GM18519 (cell line): ENCODE results near the gene GLRX.

Experiments used
- ATAC-seq: cut with Tn5 transposase; IDR thresholded peaks from one replicate; pipeline ENCODE4 v1.9.1; 2021; ENCODE audit warnings: mild to moderate bottlenecking, moderate library complexity; ENCODE audit not compliant: unreplicated experiment, low FRiP score

Gene GLRX

DNA sequence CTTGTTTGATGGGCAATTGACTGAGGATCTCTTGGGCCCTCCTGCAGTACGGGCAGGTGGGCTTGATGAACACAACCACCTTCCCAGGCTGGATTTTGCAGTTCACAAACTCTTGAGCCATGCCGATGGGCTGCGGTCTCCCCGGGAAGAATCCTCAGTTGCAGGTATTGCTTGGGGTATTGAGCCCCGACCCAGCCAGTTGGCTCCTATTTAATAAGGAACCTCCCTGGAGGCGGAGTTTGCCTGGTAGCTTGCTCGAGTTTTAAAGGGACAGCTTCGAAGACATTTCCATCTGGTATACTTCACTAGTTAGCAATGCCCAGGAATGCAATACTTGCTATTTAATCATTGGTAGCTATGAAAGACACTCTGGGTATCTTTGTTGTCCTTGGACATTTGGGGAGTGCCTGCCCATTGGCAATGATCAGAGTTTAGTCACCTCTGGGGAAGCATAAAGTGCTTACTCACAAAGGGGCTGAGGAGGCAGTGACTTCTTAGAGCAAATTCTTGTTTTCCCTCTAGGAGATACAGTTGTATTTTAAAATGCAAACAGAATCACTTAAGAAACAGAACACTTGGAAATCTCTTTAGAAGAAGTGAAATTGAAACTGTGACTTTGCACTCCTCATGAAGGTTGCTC is at the start of gene GLRX:
Gene GLRX, minus strand, starts transcription at position 185 of the 640 bp plus-strand sequence. Its CDS starts 64 bp downstream, at position 121.
- ATAC-seq, result peak; percentile 36

DNA sequence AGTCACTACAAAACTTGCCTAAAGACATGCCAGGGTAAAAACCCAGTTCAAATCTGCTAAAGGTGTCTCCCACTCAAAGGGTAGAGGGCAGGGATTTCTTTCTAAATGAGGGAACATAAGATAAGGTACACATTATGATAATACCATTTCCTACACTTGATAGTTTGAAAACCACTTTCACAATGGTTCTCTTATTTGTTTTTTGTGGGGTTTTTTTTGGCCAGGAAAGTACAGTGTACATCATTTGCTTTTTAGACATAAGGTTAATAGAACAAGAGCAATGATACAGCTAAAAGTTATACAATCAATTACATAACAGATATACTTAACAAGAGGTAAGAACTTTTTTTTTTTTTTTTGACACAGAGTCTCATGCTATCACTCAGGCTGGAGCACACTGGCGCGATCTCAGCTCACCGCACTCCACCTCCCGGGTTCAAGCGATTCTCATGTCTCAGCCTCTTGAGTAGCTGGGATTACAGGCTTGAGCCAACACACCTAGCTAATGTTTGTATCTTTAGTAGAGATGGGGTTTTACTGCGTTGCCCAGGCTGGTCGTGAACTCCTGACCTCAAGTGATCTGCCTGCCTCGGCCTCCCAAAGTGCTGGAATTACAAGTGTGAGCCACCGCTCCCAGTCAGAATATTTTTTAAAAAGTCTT is 48.8 kb upstream of the GLRX start:
- no peak for ATAC-seq

DNA sequence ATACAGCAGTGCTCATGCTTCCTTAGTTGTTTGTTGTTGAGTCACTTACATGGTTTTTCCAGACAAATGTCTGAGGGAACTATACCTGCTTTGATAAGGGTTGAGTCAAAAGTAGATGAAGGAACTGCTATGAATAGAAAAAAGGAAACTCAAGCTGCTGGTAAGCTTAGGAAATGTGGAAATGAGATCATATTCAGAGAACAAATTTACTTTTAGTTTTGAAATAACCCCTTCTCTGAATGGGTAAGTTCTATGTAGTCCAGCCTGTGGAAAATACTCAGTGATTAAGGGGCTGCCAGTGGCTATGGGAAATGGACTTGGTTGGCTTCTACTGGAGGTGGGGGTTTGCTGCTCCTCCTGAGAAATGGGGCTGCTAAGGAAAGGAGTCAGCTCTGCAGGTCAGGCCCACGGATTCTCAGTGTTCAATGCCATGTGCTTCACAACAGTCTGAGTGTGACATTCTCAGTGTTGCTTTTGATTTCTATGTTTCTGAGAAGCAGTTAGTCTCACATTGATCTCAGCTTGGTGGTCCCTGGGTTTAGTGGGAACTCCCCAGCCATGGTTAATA is 47.7 kb upstream of the GLRX start:
- peak; percentile 58 for ATAC-seq

DNA sequence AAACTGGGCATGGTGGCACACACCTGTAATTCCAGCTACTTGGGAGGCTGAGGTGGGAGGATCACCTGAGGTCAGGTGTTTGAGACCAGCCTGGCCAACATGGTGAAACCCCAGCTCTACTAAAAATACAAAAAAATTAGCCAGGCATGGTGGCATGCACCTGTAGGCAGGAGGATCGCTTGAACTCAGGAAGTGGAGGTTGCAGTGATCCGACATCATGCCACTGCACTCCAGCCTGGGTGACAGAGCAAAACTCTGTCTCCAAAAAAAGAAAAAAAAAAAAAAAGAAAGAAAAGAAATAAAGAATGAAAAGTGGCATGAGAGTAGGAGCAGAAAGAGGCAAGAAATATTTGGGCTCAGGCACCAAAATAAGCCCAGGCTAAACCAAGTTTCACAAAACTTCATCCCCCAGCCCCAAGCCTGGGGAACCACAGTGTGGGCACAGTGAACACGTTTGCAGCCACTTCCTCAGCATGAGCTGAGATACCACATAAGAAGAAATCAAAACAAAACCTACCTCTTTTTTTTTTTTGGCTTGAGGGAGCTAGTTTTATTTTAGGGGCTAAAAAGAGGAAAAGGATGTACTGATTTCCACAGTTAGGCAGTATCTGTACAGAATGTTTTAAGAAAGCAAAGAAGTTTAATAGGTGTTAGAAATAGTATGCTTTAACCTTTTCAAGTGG is 46.8 kb upstream of the GLRX start:
- ATAC-seq, result peak; percentile 42

- ATAC-seq, result no peak
Observed at GRCh38 chr5:95868136-95868535, 45.6 kb upstream of the GLRX start.

- no peak for ATAC-seq
Observed at GRCh38 chr5:95866435-95867040, 44.0 kb upstream of the GLRX start.

DNA sequence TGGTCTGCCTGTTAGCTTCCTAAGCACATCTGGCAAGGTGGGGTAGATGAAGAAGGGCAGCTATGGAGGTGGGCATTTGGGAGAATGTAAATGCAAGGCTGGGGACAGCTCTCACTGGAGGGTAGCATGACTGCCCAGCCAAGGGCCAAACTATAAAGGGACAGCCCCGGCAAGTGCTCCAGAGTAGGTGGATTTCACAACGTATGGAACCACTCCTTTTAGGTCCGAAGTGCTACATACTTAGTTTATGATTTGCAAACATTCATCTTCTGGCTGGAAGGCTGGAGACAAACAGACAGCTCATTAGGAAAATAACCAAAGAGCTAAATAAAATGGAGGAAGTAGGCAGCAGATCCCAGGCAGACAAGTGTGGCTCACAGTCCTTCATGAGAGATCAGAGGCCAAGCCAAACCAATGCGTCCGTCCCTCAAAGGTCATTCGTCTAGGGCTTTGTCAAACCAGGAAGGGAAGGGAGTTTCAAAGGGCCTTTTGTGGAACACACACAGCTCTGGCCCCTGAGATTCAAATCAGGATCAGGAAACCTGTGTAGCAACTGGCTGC is 42.5 kb upstream of the GLRX start:
- no peak for ATAC-seq

GRCh38 chr5:95864456-95864855 is 41.9 kb upstream of the GLRX start:
- ATAC-seq, result no peak

DNA sequence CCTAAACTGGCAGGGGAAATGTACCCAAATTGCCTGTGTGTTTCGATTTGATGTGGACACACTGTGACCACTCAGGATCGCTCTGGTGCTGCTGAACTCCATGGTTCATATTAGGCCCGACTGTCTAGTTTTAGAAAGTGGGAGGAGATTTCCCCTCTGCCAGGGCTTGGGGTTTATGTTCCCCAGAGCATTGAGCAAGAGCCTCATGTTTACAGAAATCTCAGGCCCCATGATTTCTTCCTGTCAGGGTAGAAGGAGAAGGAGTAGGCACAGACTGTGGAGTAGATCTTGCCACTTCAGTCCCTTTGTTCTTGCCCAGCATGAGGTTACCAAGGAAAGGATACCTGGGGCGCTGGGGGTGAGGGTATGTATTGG is 40.8 kb upstream of the GLRX start:
- no peak for ATAC-seq

DNA sequence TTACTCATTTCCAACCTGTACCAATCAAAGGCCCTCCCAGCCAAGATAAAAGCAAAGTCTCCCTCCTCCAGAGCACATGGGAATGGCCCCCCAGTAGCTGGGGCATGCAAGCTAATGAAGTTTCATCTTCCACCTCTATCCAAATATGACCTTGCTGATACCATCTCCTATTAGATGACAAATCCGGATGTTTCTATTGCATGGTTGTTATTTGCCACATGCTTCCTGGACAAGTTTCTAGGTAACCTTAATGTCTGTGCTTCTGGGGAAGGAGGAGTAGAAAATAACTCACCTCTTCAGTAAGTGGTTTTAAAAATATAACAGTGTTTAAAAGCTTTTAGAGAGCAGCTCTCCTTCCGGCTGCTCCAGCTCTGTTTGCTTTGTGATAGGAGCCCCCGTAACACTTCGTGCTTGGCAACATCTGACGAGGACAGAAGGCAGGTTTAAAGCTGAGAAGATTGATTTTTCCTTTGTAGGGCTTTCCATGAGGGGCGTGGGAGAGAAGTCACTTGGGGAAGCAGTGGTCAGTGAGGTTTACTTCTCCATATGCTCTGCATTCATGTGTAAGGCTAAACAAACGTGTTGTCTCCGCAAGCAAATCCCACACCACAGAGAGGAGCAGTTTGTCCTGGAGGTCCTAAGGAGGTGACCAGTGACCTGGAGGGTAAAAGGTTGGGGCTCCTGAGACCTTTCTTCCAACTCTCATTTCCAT is 40.3 kb upstream of the GLRX start:
- no peak for ATAC-seq

DNA sequence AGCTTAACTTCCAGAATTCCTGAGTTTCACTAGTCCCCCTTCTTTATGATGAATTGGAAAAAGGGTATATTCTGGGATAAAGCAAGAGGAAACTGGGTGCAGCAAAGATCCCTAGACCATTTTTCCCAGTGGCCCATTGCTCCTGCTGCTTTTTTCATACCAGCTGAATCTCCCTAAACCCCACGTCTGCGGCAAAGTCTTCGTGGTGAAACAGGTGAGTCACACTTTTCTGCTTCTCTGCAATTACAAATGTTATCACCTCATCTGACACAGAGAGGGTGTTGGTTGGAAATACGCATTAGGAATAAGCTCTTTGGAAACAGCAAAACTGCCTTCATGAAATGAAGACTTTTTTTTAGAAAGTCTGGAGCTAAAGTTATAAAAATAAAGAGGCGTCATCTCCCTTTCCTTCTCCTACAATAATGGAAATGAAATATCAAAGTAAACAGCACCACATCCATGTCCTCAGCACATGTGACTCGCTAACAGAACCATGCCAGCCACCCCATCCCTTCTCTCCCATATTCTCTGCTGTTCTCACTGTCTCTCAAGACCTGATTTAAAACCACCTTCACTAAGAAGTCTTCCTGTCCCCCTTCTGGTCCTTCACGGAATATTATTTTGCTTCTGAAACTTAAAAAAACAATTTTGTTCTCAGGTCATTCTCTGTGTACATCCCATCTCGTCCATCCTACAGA is 39.5 kb upstream of the GLRX start:
- no peak for ATAC-seq

DNA sequence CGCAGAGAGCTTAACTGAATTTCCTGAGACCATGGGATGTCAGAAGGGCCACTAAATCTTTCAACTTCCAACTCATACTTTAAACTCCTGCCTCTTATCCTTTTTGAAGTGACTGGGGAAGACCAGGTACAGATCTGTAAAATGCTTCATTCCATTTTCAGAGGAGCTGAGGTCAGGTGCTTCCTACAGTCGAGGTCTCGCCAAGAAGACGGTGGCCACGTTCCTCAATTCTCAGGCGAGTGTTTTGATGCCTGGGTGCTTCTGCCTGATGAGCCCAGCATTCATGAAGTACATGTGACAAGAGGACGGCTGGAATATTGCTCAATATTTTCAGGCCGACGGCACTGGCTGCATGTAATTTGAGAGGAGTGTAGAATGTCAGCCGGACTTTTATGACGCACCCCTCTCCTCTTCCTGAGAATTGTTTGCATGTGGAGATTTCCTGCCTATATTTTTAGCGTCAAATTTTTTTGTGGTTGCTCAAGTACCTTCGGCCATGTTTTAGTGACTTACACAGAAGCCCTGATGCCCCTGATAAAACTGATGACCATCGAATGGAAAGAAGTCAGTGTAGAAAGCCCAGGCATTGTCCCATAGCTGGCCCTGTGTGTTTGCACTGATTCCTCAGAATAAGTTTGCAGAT is 38.8 kb upstream of the GLRX start:
- ATAC-seq, result no peak

- no peak for ATAC-seq
Observed at GRCh38 chr5:95859661-95860060, 37.1 kb upstream of the GLRX start.

- ATAC-seq, result peak; percentile 80
Observed at GRCh38 chr5:95858661-95859595, 36.4 kb upstream of the GLRX start.

- no peak for ATAC-seq
Observed at GRCh38 chr5:95858023-95858461, 35.5 kb upstream of the GLRX start.

- ATAC-seq, result no peak
Observed at GRCh38 chr5:95857185-95857945, 34.8 kb upstream of the GLRX start.

GRCh38 chr5:95856501-95856981 is 34.0 kb upstream of the GLRX start:
- no peak for ATAC-seq
